Transverse colon (tissue), 4 donors: Measurements from ENCODE around the gene NAP1L5. TPM values are rescaled to one million over a fixed set of nuclear protein-coding genes. Genes with fewer than 3 reads are reported as not detected.

ENCODE experiments used
- DNase-seq: peaks from one replicate; pipeline ENCODE4 v3.0.0-alpha.2; 2019
- H3K27ac ChIP-seq, 4 donors: fragments of 200-600 bp; sonication (generic); 2 replicates each; pipeline ENCODE4 v1.5.1; 2016 to 2018; ENCODE audit warnings: inconsistent platforms in 4 of 4
- H3K27me3 ChIP-seq: fragments of 200-600 bp; sonication (generic); 2 replicates; pipeline ENCODE4 v1.5.1; 2017; ENCODE audit warnings: inconsistent platforms
- H3K36me3 ChIP-seq, 4 donors: fragments of 200-600 bp; sonication (generic); 2 replicates each; pipeline ENCODE4 v1.5.1; 2017 to 2019; ENCODE audit warnings: inconsistent platforms in 4 of 4
- H3K4me1 ChIP-seq, 4 donors: fragments of 200-600 bp; sonication (generic); 2 replicates each; pipeline ENCODE4 v1.5.1; 2017 to 2020; ENCODE audit warnings: inconsistent platforms in 4 of 4
- H3K4me3 ChIP-seq, 4 donors: fragments of 200-600 bp; sonication (generic); 1 replicate in 1 of 4; 2 replicates in 3 of 4; pipeline versions ENCODE4 v1.5.1 to v1.6.1; 2017 to 2019; ENCODE audit warnings: inconsistent platforms in 4 of 4
- H3K9me3 ChIP-seq, 2 donors: fragments of 200-600 bp; sonication (generic); 2 replicates each; pipeline ENCODE4 v1.5.1; 2017 to 2019; ENCODE audit warnings: inconsistent platforms in 2 of 2
- EP300 ChIP-seq: sonication (generic); formaldehyde crosslinking; IDR thresholded peaks from one replicate; pipeline ENCODE4 v1.6.1; 2017; ENCODE audit warnings: antibody characterized with exemption, low read depth
- POLR2A ChIP-seq: fragments of 450-650 bp; IDR thresholded peaks from one replicate; pipeline ENCODE4 v1.6.1; 2016; ENCODE audit warnings: antibody characterized with exemption, mild to moderate bottlenecking, moderate library complexity
- POLR2AphosphoS5 ChIP-seq, 3 donors: sonication (generic); formaldehyde crosslinking; IDR thresholded peaks; one replicate each; pipeline ENCODE4 v1.6.1; 2016; ENCODE audit warnings: antibody characterized with exemption in 3 of 3
- WGBS, 2 donors: methylation state at CpG; one replicate each; pipeline ENCODE4 v1.1.5; 2018; ENCODE audit warnings: low coverage in 1 of 2; 5-methylcytosine and 5-hydroxymethylcytosine counted together
- in situ Hi-C, 4 donors: fragments of 200-750 bp; cut with MboI; loops; one replicate each; pipeline versions ENCODE4 v1.15.0 to v1.15.1; 2017; ENCODE audit warnings: low sequenced_read_pairs in 3 of 4, low pct_ligation_motif_present in 1 of 4, low pct_unique_long_range_greater_than_20kb in 1 of 4
- intact Hi-C: fragments of 100-400 bp; cut with DNase I; formaldehyde crosslinking; loops from one replicate; pipeline ENCODE4 v1.15.1; 2023; ENCODE audit warnings: low total_unique reads
- total RNA-seq, 4 donors: library from RNA; depleted of rRNA; stranded (reverse); fragments of >200 nt; gene quantifications; one replicate each; pipeline ENCODE4 v1.1.0, GENCODE V29; 2016
- TF ChIP-seq, protein P1 (sequence below), 5 experiments: fragments of 200-600 bp in 3 of 5; fragments of 450-650 bp in 2 of 5; sonication (generic) in 3 of 5; IDR thresholded peaks; 1 replicate in 2 of 5; 2 replicates in 3 of 5; pipeline ENCODE4 v1.5.1; 2016 to 2017; ENCODE audit warnings: antibody characterized with exemption in 5 of 5, inconsistent platforms in 3 of 5, mild to moderate bottlenecking in 2 of 5, moderate library complexity in 1 of 5

The NAP1L5 gene
- total RNA-seq, 4 donors from 2014 or later, result 3.5 TPM; not detected in 2

DNA sequence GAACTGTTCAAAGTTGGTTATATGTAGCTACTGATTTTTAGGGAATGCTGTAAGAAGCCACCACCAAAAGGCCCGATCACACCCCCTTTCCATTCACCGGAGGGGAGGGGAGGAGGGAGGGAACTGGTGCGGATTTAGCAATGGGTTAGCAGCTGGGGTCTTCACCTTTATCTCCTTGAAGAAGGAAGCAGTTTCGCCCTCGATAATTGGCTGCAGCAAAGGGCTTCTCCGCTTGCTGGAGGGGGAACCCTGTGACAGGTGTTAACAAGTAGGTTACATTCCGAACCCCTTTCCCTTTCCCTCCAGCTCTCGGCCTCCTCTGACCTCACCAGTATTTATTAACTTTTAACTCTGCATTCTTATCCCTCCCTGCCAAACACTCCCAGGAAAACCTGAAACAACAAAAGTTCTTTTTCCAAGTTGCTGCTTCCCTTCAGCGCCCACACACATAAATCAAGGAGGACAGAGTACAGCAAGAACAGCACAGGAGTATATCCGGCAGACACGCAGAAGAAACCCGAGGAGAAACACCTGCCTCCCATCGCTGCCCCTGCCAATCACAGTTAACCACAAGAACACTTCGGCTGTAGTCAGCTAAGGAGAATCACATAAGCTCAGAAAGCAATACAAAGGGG is 39.8 kb upstream of the NAP1L5 start:
- Histone ChIP-seq H3K4me3 (no peak overlapping the region), H3K36me3 (peaks cover 0 to 19% (median 4%) of the 10 kb centered on the region in 4 donors), H3K27me3 (no peaks in the 10 kb centered on the region), H3K9me3 (no peaks in the 10 kb centered on the region), H3K4me1 (peaks cover 0 to 13% (median 5%) of the 10 kb centered on the region in 4 donors), H3K27ac (peak overlapping the region; percentile 21 to 51 (median 37))
- intact Hi-C loops, result no loop called here
- in situ Hi-C loops, result no loop called here
- TF ChIP-seq POLR2A (no peak), EP300 (no peak), POLR2AphosphoS5 (IDR thresholded peaks at IDR 0.05) (peak in 2 of 3 donors; percentile 11 to 38)
- TF ChIP-seq, protein P1, sequence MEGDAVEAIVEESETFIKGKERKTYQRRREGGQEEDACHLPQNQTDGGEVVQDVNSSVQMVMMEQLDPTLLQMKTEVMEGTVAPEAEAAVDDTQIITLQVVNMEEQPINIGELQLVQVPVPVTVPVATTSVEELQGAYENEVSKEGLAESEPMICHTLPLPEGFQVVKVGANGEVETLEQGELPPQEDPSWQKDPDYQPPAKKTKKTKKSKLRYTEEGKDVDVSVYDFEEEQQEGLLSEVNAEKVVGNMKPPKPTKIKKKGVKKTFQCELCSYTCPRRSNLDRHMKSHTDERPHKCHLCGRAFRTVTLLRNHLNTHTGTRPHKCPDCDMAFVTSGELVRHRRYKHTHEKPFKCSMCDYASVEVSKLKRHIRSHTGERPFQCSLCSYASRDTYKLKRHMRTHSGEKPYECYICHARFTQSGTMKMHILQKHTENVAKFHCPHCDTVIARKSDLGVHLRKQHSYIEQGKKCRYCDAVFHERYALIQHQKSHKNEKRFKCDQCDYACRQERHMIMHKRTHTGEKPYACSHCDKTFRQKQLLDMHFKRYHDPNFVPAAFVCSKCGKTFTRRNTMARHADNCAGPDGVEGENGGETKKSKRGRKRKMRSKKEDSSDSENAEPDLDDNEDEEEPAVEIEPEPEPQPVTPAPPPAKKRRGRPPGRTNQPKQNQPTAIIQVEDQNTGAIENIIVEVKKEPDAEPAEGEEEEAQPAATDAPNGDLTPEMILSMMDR (IDR thresholded peaks at IDR 0.05), result no peak
- peak; percentile 20 for DNase-seq
- 39 to 40% methylated on average over 11 to 14 of the region's 14 CpGs for whole genome bisulfite sequencing, 2 donors

DNA sequence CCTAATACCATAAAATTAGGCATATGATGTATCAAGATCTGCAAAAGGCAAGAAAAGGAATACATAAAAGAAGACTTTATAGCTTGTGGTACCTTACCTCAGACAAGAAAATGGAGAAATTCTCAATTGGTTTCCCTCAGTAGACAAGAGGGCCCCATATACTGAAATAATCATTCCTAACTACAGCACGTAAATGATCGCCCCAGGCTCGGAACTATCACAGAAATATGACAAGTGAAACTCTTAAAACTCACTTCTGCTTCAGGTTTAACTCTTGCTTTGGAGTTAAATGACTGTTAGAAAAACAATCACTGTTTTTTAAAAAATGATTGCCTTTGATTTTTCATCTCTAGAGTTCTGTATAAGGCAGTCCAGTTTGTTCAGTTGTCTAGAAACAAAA is 38.6 kb upstream of the NAP1L5 start:
- intact Hi-C loops (no loop called here), in situ Hi-C loops (no loop called here)
- DNase-seq, result no peak
- Histone ChIP-seq H3K27ac (peak overlapping the region in 3 of 4 donors; percentile 8 to 38 (median 9)), H3K4me3 (no peak overlapping the region), H3K4me1 (peaks cover 0 to 13% (median 5%) of the 10 kb centered on the region in 4 donors), H3K36me3 (peaks cover 0 to 26% (median 7%) of the 10 kb centered on the region in 4 donors), H3K9me3 (no peaks in the 10 kb centered on the region), H3K27me3 (no peaks in the 10 kb centered on the region)
- TF ChIP-seq POLR2AphosphoS5 (IDR thresholded peaks at IDR 0.05) (no peak), EP300 (no peak), POLR2A (no peak)
- TF ChIP-seq, protein P1 (IDR thresholded peaks at IDR 0.05), result no peak
- WGBS, 2 donors, result 81 to 100% methylated on average over 3 of the region's 3 CpGs

DNA sequence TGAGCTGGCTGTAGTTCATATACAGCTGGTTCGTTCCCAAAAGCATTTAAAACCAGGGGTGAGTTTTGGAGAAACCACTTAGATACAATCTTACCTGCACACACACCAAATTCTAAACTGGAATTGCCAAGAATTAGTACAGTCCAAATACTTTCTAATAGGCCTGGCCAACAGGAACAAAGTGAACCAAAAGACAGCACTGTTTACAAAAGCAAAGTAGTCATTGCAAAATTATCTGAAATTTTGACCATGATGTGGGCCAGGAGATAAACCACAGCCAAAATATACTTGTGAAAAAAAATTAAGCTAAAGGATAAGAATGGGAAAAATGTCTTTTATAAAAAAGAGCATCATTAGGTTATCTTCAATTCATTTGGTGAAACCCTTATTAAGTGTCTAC is 37.9 kb upstream of the NAP1L5 start:
- intact Hi-C loops, result no loop called here
- in situ Hi-C loops, result no loop called here
- Histone ChIP-seq H3K4me1 (peaks cover 0 to 13% (median 5%) of the 10 kb centered on the region in 4 donors), H3K9me3 (no peaks in the 10 kb centered on the region), H3K4me3 (no peak overlapping the region), H3K36me3 (peaks cover 0 to 33% (median 10%) of the 10 kb centered on the region in 4 donors), H3K27ac (peak overlapping the region in 2 of 4 donors; percentile 9 to 38), H3K27me3 (no peaks in the 10 kb centered on the region)
- WGBS, 2 donors, result 86% methylated on average over 1 of the region's 1 CpG; no CpG with 5 or more reads in 1 of the 2 donors
- no peak for DNase-seq
- TF ChIP-seq, protein P1 (IDR thresholded peaks at IDR 0.05), result no peak
- TF ChIP-seq POLR2AphosphoS5 (IDR thresholded peaks at IDR 0.05) (peak in 1 of 3 donors; percentile 37), EP300 (no peak), POLR2A (no peak)

DNA sequence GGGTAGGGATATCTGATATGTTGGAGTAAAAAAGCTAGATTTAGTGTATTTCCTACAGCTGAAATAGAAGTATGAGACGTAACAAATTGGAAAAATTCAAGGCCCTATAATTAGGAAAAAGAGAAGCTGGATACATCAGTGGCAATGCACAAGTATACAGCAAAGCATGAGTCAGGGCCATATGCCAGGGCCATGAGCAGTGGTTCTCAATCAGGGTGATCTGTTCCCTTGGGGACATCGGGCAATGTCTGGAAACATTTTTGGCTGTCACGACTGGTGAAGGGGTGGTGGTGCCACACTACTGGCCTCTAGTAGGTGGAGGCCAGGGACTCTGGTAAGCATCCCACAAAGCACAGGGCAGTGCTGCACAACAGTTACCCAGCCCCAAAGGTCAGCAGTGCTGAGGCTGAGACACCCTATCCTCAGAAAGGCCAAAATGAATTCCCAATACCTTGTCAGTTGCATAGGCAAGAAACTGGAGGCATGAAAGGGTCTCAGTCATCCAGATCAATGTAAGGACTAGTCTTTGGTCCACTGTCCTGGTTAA is 36.8 kb upstream of the NAP1L5 start:
- Histone ChIP-seq H3K27me3 (no peaks in the 10 kb centered on the region), H3K4me1 (peaks cover 0 to 13% (median 5%) of the 10 kb centered on the region in 4 donors), H3K27ac (no peak overlapping the region), H3K4me3 (no peak overlapping the region), H3K36me3 (peaks cover 0 to 43% (median 13%) of the 10 kb centered on the region in 4 donors), H3K9me3 (no peaks in the 10 kb centered on the region)
- intact Hi-C loops, result no loop called here
- DNase-seq, result no peak
- TF ChIP-seq, protein P1 (IDR thresholded peaks at IDR 0.05), result no peak
- no peak for TF ChIP-seq EP300
- no peak for TF ChIP-seq POLR2A
- TF ChIP-seq POLR2AphosphoS5 (IDR thresholded peaks at IDR 0.05), result no peak
- in situ Hi-C loops, result no loop called here
- WGBS, 2 donors, result 61 to 100% methylated on average over 1 to 3 of the region's 3 CpGs
